Measurements from ENCODE around the gene KLF17.
A peak's percentile ranks its signal among the peaks of the same experiment; 100 is the strongest.
"Not testable (repeated sequence)": the region's sequence is repeated elsewhere in the genome, so short reads cannot be mapped to it uniquely, and the experiment has no call there.

The KLF17 gene

GRCh38 chr1:44108971-44109370 is 9.7 kb upstream of the KLF17 start:
- DNase-seq (ENCODE audit: low spot score) = no peak

- no peak for DNase-seq (ENCODE audit: low spot score)
These were observed 7.7 kb upstream of the KLF17 start for GRCh38 chr1:44110916-44111315.

GRCh38 chr1:44111861-44112260 is 6.8 kb upstream of the KLF17 start:
- DNase-seq (ENCODE audit: low spot score) = no peak

- no peak for DNase-seq (ENCODE audit: low spot score)
These were observed 6.1 kb upstream of the KLF17 start for GRCh38 chr1:44112486-44112885.

- DNase-seq (ENCODE audit: low spot score) = no peak
These were observed 5.5 kb upstream of the KLF17 start for GRCh38 chr1:44113095-44113609.

- no peak for DNase-seq (ENCODE audit: low spot score)
These were observed 4.5 kb upstream of the KLF17 start for GRCh38 chr1:44114098-44114497.

- DNase-seq (ENCODE audit: low spot score) = not testable (repeated sequence)
These were observed 1.3 kb upstream of the KLF17 start for GRCh38 chr1:44117272-44117671.

GRCh38 chr1:44119525-44119924 is 904 bp downstream of the KLF17 start:
- peak; percentile 37 for DNase-seq (ENCODE audit: low spot score)

- DNase-seq (ENCODE audit: low spot score) = no peak
These were observed 1.9 kb downstream of the KLF17 start for GRCh38 chr1:44120398-44120949.

GRCh38 chr1:44129616-44130500 is 11.2 kb downstream of the KLF17 start:
- DNase-seq (ENCODE audit: low spot score) = no peak

GRCh38 chr1:44131411-44131810 is 12.8 kb downstream of the KLF17 start:
- no peak for DNase-seq (ENCODE audit: low spot score)

GRCh38 chr1:44134071-44134920 is 15.7 kb downstream of the KLF17 start:
- no peak for DNase-seq (ENCODE audit: low spot score)

- no peak for DNase-seq (ENCODE audit: low spot score)
These were observed 17.3 kb downstream of the KLF17 start for GRCh38 chr1:44135886-44136285.

- DNase-seq (ENCODE audit: low spot score) = no peak
These were observed 19.6 kb downstream of the KLF17 start for GRCh38 chr1:44138239-44138638.

- not testable (repeated sequence) for DNase-seq (ENCODE audit: low spot score)
These were observed 20.9 kb downstream of the KLF17 start for GRCh38 chr1:44139565-44139964.

- no peak for DNase-seq (ENCODE audit: low spot score)
These were observed 22.9 kb downstream of the KLF17 start, which contains the start of gene KLF18 for GRCh38 chr1:44141531-44141930. Gene KLF18 (minus strand): TSS chr1:44141631. CDS start chr1:44141631, 0 bp downstream.

- no peak for DNase-seq (ENCODE audit: low spot score)
These were observed 26.5 kb downstream of the KLF17 start for GRCh38 chr1:44144962-44145756.

- peak; percentile 37 for DNase-seq (ENCODE audit: low spot score)
These were observed 28.1 kb downstream of the KLF17 start for GRCh38 chr1:44146536-44147361.

- DNase-seq (ENCODE audit: low spot score) = no peak
These were observed 29.0 kb downstream of the KLF17 start for GRCh38 chr1:44147582-44147981.

- no peak for DNase-seq (ENCODE audit: low spot score)
These were observed 32.7 kb downstream of the KLF17 start for GRCh38 chr1:44151332-44151731.

GRCh38 chr1:44151808-44152207 is 33.2 kb downstream of the KLF17 start:
- no peak for DNase-seq (ENCODE audit: low spot score)
